ENCODE data around the gene COMMD7. TPM values are rescaled to one million over a fixed set of nuclear protein-coding genes. Genes with fewer than 3 reads are reported as not detected.

Gene COMMD7
- 10 to 100 TPM; 21.2 to 49.2 TPM for total RNA-seq
- polyA plus RNA-seq (2013, experiment 1 of 2) = 43.4 TPM
- polyA plus RNA-seq (2013, experiment 2 of 2) = 41.9 TPM
- long read RNA-seq, experiment 1, transcript COMMD7-201 (9 exons, 1,900 nt) = major isoform, 8 of 16 reads
- long read RNA-seq, experiment 1, partial matches to known transcripts = 3 of 16 reads
- long read RNA-seq, experiment 1, other reads (novel, unspliced or antisense) = 5 of 16 reads
- long read RNA-seq, experiment 2, transcript COMMD7-201 (9 exons, 1,900 nt) = major isoform, 42 of 49 reads
- long read RNA-seq, experiment 2, partial matches to known transcripts = 1 of 49 reads
- long read RNA-seq, experiment 2, other reads (novel, unspliced or antisense) = 2 of 49 reads
- long read RNA-seq, experiment 3, transcript COMMD7-201 (9 exons, 1,900 nt) = major isoform, 97 of 116 reads
- long read RNA-seq, experiment 3, transcript COMMD7-202 (9 exons, 1,343 nt) = minor isoform, 14 of 116 reads
- long read RNA-seq, experiment 3, partial matches to known transcripts = 0 of 116 reads
- long read RNA-seq, experiment 3, other reads (novel, unspliced or antisense) = 5 of 116 reads
- long read RNA-seq, experiment 4, transcript COMMD7-202 (9 exons, 1,343 nt) = minor isoform, 8 of 50 reads
- long read RNA-seq, experiment 4, transcript COMMD7-201 (9 exons, 1,900 nt) = major isoform, 42 of 50 reads
- long read RNA-seq, experiment 4, partial matches to known transcripts = 0 of 50 reads
- long read RNA-seq, experiment 4, other reads (novel, unspliced or antisense) = 0 of 50 reads

GRCh38 chr20:32743237-32744112 lies at the start of gene COMMD7:
COMMD7 (minus strand) TSS chr20:32743467; CDS start chr20:32743391, 76 bp downstream.
- Mint-ChIP-seq H3K9me3 (no peaks in the 10 kb centered on the region), H3K27me3 (ENCODE audit: insufficient read depth) (peaks cover 3% of the 10 kb centered on the region), H3K4me1 (peaks cover 24% of the 10 kb centered on the region), H3K4me3 (peak within 1 kb of the TSS; percentile 93), H3K27ac (peak within 1 kb of the TSS; percentile 93), H3K36me3 (ENCODE audit: low read depth) (peaks cover 10% of the 10 kb centered on the region)
- Histone ChIP-seq H3K27me3 (ENCODE audit: control insufficient read depth, insufficient read depth, low read length, poor library complexity, severe bottlenecking) (no peaks in the 10 kb centered on the region), H3K4me3 (ENCODE audit: low read length) (peak within 1 kb of the TSS; percentile 92), H3K9ac (ENCODE audit: extremely low read depth, low read length, poor library complexity, severe bottlenecking) (peak within 1 kb of the TSS; percentile 60), H3K9me3 (ENCODE audit: control insufficient read depth, low read length) (no peaks in the 10 kb centered on the region), H3K4me1 (ENCODE audit: control insufficient read depth, insufficient read depth, low read length) (no peaks in the 10 kb centered on the region), H3K36me3 (ENCODE audit: control insufficient read depth, insufficient read depth, low read length) (peaks cover 2% of the 10 kb centered on the region), H3K27ac (ENCODE audit: low read depth, low read length) (no peak within 1 kb of the TSS)
- peak; percentile 94 for DNase-seq
- no peak for TF ChIP-seq CTCF (conservative IDR thresholded peaks at IDR 0.05)
- 2% methylated on average over 15 to 64 of the region's 64 CpGs for WGBS, 2 experiments (ENCODE audit: insufficient coverage in 1 of 2, insufficient read length in 1 of 2)

- no peaks in the 10 kb centered on the region for H3K9me3 Mint-ChIP-seq
- H3K4me3 Mint-ChIP-seq = no peak overlapping the region
- no peaks in the 10 kb centered on the region for H3K27me3 Mint-ChIP-seq (ENCODE audit: insufficient read depth)
- 86 to 97% methylated on average over 7 to 13 of the region's 13 CpGs for WGBS, 2 experiments (ENCODE audit: insufficient coverage in 1 of 2, insufficient read length in 1 of 2)
- Histone ChIP-seq H3K27me3 (ENCODE audit: control insufficient read depth, insufficient read depth, low read length, poor library complexity, severe bottlenecking) (no peaks in the 10 kb centered on the region), H3K27ac (ENCODE audit: low read depth, low read length) (peak overlapping the region; percentile 11), H3K9ac (ENCODE audit: extremely low read depth, low read length, poor library complexity, severe bottlenecking) (no peak overlapping the region), H3K4me1 (ENCODE audit: control insufficient read depth, insufficient read depth, low read length) (no peaks in the 10 kb centered on the region), H3K9me3 (ENCODE audit: control insufficient read depth, low read length) (no peaks in the 10 kb centered on the region), H3K4me3 (ENCODE audit: low read length) (no peak overlapping the region), H3K36me3 (ENCODE audit: control insufficient read depth, insufficient read depth, low read length) (peaks cover 98% of the 10 kb centered on the region)
- H3K36me3 Mint-ChIP-seq (ENCODE audit: low read depth) = peaks cover 98% of the 10 kb centered on the region
- peak; percentile 53 for TF ChIP-seq CTCF (conservative IDR thresholded peaks at IDR 0.05)
- no peak for DNase-seq
- peak overlapping the region; percentile 68 for H3K27ac Mint-ChIP-seq
- peaks cover 2% of the 10 kb centered on the region for H3K4me1 Mint-ChIP-seq
Observed at GRCh38 chr20:32792731-32793458, 49.6 kb upstream of the COMMD7 start.
